ENCODE measurements around the gene HAAO. TPM values are rescaled to one million over a fixed set of nuclear protein-coding genes. Genes with fewer than 3 reads are reported as not detected.

Gene HAAO
- total RNA-seq, 4 donors from 2014 or later = 0.61 to 10.5 (median 5.2) TPM

GRCh38 chr2:42824454-42824807, 32.0 kb upstream of the HAAO start:
- no peaks in the 10 kb centered on the region for H3K36me3 ChIP-seq
- DNase-seq = no peak
- H3K4me3 ChIP-seq = no peak overlapping the region
- H3K9me3 ChIP-seq = no peaks in the 10 kb centered on the region
- H3K4me1 ChIP-seq = peaks cover 15 to 27% (median 21%) of the 10 kb centered on the region in 3 donors
- no peaks in the 10 kb centered on the region for H3K27me3 ChIP-seq
- intact Hi-C loops (cut with DNase I) = loop anchor here (10.0 kb wide), 1 partner anchor 410 kb away; no protein-coding TSS in a partner anchor
- 75 to 93% methylated on average over 2 of the region's 2 CpGs for WGBS, 2 donors
- H3K27ac ChIP-seq = no peak overlapping the region
- TF ChIP-seq CTCF (IDR thresholded peaks at IDR 0.05) = no peak
- no peak for TF ChIP-seq POLR2A (IDR thresholded peaks at IDR 0.05)

GRCh38 chr2:42823744-42824453, 31.5 kb upstream of the HAAO start:
- intact Hi-C loops (cut with DNase I) = loop anchor here (10.0 kb wide), 1 partner anchor 411 kb away; no protein-coding TSS in a partner anchor
- WGBS, 2 donors = 58 to 70% methylated on average over 8 of the region's 11 CpGs
- H3K4me1 ChIP-seq = peaks cover 11 to 21% (median 17%) of the 10 kb centered on the region in 3 donors
- H3K9me3 ChIP-seq = no peaks in the 10 kb centered on the region
- H3K36me3 ChIP-seq = no peaks in the 10 kb centered on the region
- no peak overlapping the region for H3K27ac ChIP-seq
- DNase-seq = no peak
- no peak overlapping the region for H3K4me3 ChIP-seq
- H3K27me3 ChIP-seq = no peaks in the 10 kb centered on the region
- no peak for TF ChIP-seq CTCF (IDR thresholded peaks at IDR 0.05)
- TF ChIP-seq POLR2A (IDR thresholded peaks at IDR 0.05) = no peak

- no peak overlapping the region for H3K4me3 ChIP-seq
- intact Hi-C loops (cut with DNase I) = no loop called here
- no peak overlapping the region for H3K27ac ChIP-seq
- TF ChIP-seq CTCF (IDR thresholded peaks at IDR 0.05) (no peak), POLR2A (IDR thresholded peaks at IDR 0.05) (no peak)
- WGBS, 2 donors = 63 to 79% methylated on average over 2 of the region's 2 CpGs
- H3K9me3 ChIP-seq = no peaks in the 10 kb centered on the region
- no peaks in the 10 kb centered on the region for H3K36me3 ChIP-seq
- no peaks in the 10 kb centered on the region for H3K27me3 ChIP-seq
- DNase-seq = no peak
- H3K4me1 ChIP-seq = peaks cover 0 to 4% (median 0%) of the 10 kb centered on the region in 3 donors
Measured at GRCh38 chr2:42819160-42819559, 26.8 kb upstream of the HAAO start.

- Histone ChIP-seq H3K27ac (no peak overlapping the region), H3K4me1 (peaks cover 0 to 14% (median 3%) of the 10 kb centered on the region in 3 donors), H3K36me3 (no peaks in the 10 kb centered on the region), H3K27me3 (no peaks in the 10 kb centered on the region), H3K9me3 (no peaks in the 10 kb centered on the region), H3K4me3 (no peak overlapping the region)
- TF ChIP-seq POLR2A (IDR thresholded peaks at IDR 0.05) (no peak), CTCF (IDR thresholded peaks at IDR 0.05) (no peak)
- intact Hi-C loops (cut with DNase I) = no loop called here
- DNase-seq = no peak
- 69 to 78% methylated on average over 2 of the region's 2 CpGs for WGBS, 2 donors
Measured at GRCh38 chr2:42815726-42816125, 23.3 kb upstream of the HAAO start.

- Histone ChIP-seq H3K4me1 (peaks cover 0 to 25% (median 7%) of the 10 kb centered on the region in 3 donors), H3K9me3 (no peaks in the 10 kb centered on the region), H3K27me3 (no peaks in the 10 kb centered on the region), H3K4me3 (no peak overlapping the region), H3K36me3 (no peaks in the 10 kb centered on the region), H3K27ac (no peak overlapping the region)
- 82 to 89% methylated on average over 2 of the region's 2 CpGs for WGBS, 2 donors
- DNase-seq = no peak
- no peak for TF ChIP-seq CTCF (IDR thresholded peaks at IDR 0.05)
- TF ChIP-seq POLR2A (IDR thresholded peaks at IDR 0.05) = no peak
- intact Hi-C loops (cut with DNase I) = no loop called here
Measured at GRCh38 chr2:42813763-42814162, 21.4 kb upstream of the HAAO start.
